Fibroblast of the conjunctiva (primary cell): Measurements from ENCODE around the gene WIPF2.

Experiments
- DNase-seq: peaks from one replicate; pipeline ENCODE4 v3.0.0-alpha.2; 2010; ENCODE audit warnings: low read depth

Gene WIPF2

GRCh38 chr17:40218740-40219593 is at the start of gene WIPF2:
WIPF2 (plus strand) TSS chr17:40219304; CDS start chr17:40256460, 37,156 bp downstream.
- peak; percentile 92 for DNase-seq

DNA sequence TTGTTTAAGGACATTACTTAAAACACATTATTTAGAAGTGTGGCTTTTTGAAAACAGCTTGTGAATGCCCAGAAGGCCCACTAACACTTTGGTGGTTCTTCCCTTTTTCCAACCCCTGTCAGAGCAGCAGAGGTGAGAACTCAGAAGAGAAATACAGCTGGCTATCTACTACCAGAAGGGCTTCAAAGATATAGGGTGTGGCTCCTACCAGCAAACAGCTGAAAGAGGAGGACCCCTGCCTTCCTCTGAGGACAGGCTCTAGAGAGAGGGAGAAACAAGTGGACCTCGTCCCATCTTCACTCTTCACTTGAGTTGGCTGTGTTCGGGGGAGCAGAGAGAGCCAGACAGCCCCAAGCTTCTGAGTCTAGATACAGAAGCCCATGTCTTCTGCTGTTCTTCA is 48.8 kb upstream of the WIPF2 start:
- no peak for DNase-seq

GRCh38 chr17:40171750-40172149 is 47.4 kb upstream of the WIPF2 start:
- DNase-seq: no peak

DNA sequence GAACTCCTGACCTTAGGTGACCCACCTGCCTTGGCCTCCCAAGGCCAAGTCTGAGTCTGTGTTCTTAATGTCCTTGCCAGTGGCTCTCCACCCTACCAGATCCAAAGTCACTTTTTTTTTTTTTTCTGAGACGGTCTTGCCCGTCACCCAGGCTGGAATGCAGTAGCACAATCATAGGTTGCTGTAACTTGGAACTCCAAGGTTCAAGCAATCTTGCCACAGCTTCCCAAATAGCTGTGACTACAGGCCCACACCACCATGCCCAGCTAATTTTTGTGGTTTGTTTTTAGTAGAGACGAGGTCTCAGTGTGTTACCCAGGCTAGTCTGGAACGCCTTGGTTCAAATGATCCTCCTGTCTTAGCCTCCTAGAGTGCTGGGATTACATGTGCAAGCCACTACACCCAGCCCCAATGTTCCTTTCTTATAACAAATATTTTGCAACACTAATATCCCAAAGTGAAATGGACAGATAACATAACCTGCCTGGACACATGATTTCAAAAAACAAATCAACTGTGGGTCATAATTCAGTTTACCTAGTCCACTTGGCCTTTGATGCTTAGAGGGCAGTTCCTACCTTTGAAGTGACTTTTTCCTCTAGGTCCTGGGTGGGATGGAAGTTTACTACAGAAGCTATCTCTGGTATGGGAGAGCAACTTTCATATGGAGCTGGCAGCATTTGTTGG is 45.9 kb upstream of the WIPF2 start:
- DNase-seq: no peak

- no peak for DNase-seq
Observed at GRCh38 chr17:40173778-40174135, 45.3 kb upstream of the WIPF2 start.

DNA sequence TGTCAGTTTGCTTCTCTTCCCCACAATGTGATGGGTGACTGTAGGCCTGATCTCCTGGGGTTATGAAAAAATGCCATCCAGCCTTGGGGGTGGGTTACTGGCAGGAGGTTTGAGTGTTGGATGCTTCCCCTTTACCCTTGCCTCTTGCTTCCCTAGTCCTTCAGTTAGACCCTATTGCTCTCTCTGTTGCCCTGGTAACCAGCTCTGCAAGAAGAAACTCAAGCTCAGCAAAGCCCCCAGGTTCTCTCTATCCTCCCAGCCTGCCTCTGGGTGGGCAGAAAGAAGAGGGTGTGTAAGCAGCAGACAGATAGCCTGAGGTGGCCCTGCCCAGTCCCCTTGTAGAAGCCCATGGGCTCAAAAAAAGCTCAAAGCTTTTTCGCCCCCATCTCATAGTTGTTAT is 44.6 kb upstream of the WIPF2 start:
- no peak for DNase-seq

- no peak for DNase-seq
Observed at GRCh38 chr17:40175928-40176753, 43.0 kb upstream of the WIPF2 start.

GRCh38 chr17:40176754-40177110 is 42.4 kb upstream of the WIPF2 start:
- DNase-seq: no peak

GRCh38 chr17:40177275-40177874 is 41.7 kb upstream of the WIPF2 start, which contains the start of gene RAPGEFL1:
RAPGEFL1 (plus strand) TSS chr17:40177470; CDS start chr17:40177862, 392 bp downstream.
- no peak for DNase-seq

DNA sequence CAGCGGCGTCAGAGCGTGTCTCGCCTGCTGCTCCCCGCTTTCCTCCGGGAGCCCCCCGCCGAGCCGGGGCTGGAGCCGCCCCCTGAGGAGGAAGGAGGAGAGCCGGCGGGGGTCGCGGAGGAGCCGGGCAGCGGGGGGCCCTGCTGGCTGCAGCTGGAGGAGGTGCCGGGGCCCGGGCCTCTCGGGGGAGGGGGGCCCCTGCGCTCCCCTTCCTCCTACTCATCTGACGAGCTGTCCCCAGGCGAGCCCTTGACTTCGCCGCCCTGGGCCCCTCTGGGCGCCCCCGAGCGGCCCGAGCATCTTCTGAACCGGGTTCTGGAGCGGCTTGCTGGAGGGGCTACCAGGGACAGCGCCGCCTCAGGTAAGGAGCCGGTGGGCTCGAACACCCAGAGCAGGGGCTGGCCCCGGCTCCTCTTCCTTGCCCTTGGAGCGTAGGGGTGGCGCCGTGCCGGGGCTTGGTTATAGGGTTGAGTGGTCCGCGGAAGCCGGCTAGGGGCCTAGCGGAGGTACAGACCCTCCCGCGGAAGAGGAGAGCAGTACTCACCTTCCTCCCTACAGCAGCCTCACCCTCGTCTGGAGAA is 41.0 kb upstream of the WIPF2 start:
- no peak for DNase-seq

DNA sequence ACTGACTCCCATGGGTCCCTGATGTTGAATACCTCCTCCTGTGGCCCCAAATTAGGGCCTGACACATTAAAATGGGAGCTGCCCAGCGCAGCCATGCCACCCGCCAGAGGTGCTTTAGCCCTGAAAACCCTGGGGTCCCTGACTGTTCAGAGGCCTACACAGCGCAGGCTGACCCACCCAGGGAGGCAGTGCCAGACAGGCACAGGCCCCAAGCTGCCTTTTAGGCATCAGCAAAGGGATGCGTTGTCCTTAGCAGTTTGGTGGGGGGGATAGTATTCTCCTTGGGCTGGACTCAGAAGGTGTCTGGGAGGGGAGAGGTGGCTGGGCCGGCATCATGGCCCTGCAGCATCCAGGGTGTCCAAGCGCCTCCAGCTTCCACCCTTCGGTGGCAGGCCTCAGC is 40.4 kb upstream of the WIPF2 start:
- DNase-seq: no peak

DNA sequence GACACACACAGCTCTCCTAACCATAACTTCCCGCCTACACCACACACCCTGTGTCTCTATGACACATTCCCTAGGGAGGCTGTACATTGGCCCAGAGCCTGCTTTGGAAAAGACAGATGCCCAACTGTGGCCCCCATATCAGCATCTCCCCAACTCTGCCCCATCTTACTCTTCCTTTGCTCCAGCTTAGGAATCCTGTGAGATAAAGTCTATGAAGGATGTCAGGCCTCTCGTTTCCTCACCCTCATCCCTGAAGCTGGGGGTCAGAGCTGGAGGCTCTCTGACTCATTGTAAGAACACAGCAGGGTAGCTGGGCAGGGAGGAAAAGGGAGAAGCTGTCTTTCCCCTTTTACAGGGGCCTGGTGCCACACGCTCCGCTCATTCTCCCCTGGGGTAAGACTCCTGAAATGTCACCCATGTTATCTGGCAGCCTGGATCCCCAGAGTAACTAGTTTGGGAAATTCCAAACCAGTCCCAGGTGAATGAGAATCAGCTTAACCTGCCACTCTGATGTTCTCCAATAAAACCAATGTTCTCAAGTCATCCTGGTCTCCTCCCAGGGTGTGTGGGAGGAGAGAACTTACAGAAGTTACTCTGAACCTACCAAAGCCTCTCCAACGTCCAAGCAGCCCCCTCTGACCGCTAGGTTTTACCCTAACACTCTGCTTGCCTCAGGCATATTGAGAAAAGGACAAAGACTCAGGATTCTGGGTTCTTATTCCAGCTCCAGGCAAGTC is 39.0 kb upstream of the WIPF2 start:
- DNase-seq: no peak

- DNase-seq: no peak
Observed at GRCh38 chr17:40180694-40181093, 38.4 kb upstream of the WIPF2 start.

DNA sequence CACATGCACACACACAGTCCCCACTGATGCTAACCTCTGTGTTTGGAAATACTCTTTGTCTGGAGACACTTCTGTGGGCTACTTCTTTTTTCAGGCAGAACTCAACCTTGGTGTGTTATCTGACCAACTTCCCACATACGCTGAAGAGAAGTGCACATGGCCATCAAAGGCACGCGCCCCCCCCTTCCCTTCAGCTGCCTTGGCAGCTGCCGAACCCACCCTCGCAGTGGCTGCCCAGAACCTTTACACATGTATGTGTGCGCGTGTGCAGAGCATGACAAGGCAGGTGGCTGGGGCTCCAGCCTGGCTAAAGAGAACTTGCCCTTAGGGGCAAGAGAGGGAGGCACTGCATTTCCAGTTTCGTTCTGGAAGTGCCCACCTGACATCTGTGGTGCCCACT is 37.9 kb upstream of the WIPF2 start:
- no peak for DNase-seq

DNA sequence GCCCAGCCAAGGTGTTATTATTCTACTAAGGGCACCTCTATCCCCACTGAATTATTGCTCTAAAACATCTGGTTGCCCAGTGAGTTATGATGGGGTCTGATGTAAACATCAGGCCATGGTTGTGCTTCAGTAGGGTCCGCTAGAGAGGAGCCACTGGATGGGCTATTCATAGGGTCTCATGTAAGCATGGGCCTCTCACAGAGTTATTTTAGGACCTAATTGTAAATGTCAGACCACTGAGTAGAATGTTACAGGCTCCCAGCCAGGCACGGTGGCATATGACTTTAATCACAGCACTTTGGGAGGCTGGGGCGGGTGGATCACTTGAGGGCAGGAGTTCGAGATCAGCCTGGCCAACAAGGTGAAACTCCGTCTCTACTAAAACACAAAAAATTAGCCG is 36.5 kb upstream of the WIPF2 start:
- DNase-seq: no peak

DNA sequence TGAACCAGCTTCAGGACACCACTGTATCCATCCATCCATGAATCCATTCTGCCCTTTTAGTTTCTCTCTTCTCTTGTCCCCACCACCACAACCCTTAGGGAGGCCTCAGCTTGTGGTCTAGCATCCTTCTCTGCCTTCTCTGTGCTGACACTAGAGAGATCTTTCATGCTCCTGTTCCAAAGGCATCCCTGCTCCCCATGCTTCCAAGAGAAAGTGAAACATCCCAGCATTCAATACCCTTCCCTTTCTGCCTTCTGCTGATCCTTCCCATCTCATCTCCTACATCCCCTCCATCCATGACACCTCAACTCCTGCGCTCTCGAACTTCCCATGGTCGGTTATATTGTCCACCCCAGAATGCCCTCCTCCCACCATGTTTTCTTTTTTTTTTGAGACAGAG is 31.9 kb upstream of the WIPF2 start:
- no peak for DNase-seq

- no peak for DNase-seq
Observed at GRCh38 chr17:40188694-40189093, 30.4 kb upstream of the WIPF2 start.

GRCh38 chr17:40190197-40191021 is 28.7 kb upstream of the WIPF2 start:
- DNase-seq: no peak

- peak; percentile 44 for DNase-seq
Observed at GRCh38 chr17:40191237-40192208, 27.6 kb upstream of the WIPF2 start.
